Progenitor cell of endocrine pancreas (in vitro differentiated cells): ENCODE results near the gene SCAPER. TPM values are rescaled to one million over a fixed set of nuclear protein-coding genes. Genes with fewer than 3 reads are reported as not detected.

Experiments
- DNase-seq: peaks from one replicate; pipeline ENCODE4 v3.0.0; 2021; ENCODE audit warnings: low spot score; ENCODE audit not compliant: unreplicated experiment
- H3K27ac Mint-ChIP-seq: 2 replicates; pipeline ENCODE4 v1.8.0; 2021; ENCODE audit warnings: mild to moderate bottlenecking, moderate library complexity, mixed read lengths
- H3K27me3 Mint-ChIP-seq: 2 replicates; pipeline ENCODE4 v1.8.0; 2021; ENCODE audit warnings: mixed read lengths
- H3K36me3 Mint-ChIP-seq: 2 replicates; pipeline ENCODE4 v1.8.0; 2022; ENCODE audit warnings: mixed read lengths; ENCODE audit not compliant: insufficient read depth
- H3K4me1 Mint-ChIP-seq: 2 replicates; pipeline ENCODE4 v1.8.0; 2021; ENCODE audit warnings: low read depth, mixed read lengths
- H3K4me3 Mint-ChIP-seq: 2 replicates; pipeline ENCODE4 v1.8.0; 2021; ENCODE audit warnings: low read depth, mild to moderate bottlenecking, moderate library complexity, mixed read lengths
- H3K9me3 Mint-ChIP-seq: 2 replicates; pipeline ENCODE4 v1.8.0; 2021; ENCODE audit warnings: low read depth, mixed read lengths
- total RNA-seq: library from RNA; stranded (reverse); gene quantifications from 2 replicates; pipeline ENCODE4 v1.2.1, GENCODE V29; 2021
- TF ChIP-seq, protein P1 (sequence below): fragments of 200-600 bp; sonication (generic); IDR thresholded peaks from one replicate; pipeline ENCODE4 v1.5.0; 2021; ENCODE audit warnings: antibody characterized with exemption, mild to moderate bottlenecking; ENCODE audit not compliant: unreplicated experiment

The SCAPER gene
- total RNA-seq, 1 donor from 2014 or later: 43.1 TPM

DNA sequence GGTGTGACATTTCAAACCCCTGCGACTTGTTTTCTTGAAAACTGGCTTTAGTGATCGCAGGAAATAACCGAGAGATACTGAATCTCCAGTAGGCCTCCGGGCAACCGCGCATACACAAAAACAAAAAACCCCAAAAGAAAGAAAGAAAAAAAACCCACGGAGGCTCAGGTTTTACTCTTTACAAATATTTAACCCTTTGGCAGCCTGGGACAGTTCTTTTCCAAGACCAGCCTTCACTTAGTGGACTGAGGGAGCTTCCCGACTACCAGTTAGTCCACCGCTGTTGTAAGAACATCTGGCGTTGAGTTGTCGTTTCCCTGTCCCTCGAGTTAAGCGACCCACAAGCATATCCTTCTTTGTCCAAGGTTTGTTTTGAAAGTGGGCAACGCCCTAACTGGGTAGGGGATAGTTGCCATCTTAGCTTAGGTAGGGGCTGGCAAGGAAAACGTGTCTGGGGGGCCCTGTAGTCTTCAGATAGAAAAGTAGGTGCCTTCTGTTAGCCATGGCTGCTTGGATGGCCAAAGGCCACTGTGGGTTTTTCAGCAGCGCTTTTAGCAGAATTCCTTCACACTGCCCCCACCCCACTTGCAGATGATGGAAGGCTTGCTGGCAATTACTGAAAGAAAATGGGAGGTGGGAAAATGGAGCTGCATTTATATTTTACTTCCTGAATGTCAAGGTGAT, 561.7 kb downstream of the SCAPER start:
- TF ChIP-seq, protein P1, sequence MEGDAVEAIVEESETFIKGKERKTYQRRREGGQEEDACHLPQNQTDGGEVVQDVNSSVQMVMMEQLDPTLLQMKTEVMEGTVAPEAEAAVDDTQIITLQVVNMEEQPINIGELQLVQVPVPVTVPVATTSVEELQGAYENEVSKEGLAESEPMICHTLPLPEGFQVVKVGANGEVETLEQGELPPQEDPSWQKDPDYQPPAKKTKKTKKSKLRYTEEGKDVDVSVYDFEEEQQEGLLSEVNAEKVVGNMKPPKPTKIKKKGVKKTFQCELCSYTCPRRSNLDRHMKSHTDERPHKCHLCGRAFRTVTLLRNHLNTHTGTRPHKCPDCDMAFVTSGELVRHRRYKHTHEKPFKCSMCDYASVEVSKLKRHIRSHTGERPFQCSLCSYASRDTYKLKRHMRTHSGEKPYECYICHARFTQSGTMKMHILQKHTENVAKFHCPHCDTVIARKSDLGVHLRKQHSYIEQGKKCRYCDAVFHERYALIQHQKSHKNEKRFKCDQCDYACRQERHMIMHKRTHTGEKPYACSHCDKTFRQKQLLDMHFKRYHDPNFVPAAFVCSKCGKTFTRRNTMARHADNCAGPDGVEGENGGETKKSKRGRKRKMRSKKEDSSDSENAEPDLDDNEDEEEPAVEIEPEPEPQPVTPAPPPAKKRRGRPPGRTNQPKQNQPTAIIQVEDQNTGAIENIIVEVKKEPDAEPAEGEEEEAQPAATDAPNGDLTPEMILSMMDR: no peak
- Mint-ChIP-seq H3K9me3 (no peaks in the 10 kb centered on the region), H3K27me3 (peaks cover 87% of the 10 kb centered on the region), H3K4me1 (peaks cover 17% of the 10 kb centered on the region), H3K27ac (no peak overlapping the region), H3K36me3 (peaks cover 2% of the 10 kb centered on the region), H3K4me3 (no peak overlapping the region)
- DNase-seq: no peak

DNA sequence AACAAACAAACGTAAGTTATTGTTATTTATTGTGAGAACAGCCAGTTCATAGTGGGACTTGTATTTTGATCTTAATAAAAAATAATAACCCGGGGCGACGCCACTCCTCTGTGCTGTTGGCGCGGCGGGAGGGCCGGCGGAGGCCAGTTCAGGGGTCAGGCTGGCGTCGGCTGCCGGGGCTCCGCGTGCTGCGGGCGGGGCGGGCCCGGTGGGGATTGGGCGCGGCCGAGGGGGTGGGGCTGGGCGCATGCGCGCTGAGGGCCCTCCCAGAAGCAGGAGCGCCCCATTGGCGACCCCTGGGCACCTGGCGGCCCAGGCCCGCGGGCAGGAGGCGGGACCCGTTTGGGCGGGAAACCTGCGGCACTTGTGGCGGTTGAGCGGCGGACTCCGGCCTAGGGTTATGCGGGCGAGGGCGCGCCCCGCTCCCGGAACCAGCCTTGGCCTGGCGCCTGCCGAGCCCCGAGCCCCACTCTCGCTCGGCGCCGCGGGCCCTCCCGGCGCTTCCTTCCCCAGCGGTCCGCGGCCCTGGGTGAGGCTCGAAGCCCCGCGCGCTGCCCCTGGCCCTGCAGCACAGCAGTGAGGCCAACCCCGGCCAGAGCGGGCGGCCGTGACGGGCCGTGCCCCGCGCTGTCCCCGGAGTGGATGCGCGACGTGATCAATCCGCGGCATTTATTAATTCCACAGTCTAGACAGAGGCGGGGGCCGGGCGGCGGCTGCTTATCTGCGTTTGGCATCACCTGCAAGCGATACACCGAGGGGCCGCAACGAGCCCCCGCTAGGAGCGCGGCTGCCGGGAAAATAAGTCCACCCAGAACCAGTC, 562.5 kb downstream of the SCAPER start:
- DNase-seq: no peak
- TF ChIP-seq, protein P1: no peak
- H3K9me3 Mint-ChIP-seq: no peaks in the 10 kb centered on the region
- H3K4me1 Mint-ChIP-seq: peaks cover 15% of the 10 kb centered on the region
- no peak overlapping the region for H3K27ac Mint-ChIP-seq
- peak overlapping the region; percentile 34 for H3K4me3 Mint-ChIP-seq
- no peaks in the 10 kb centered on the region for H3K36me3 Mint-ChIP-seq
- peaks cover 82% of the 10 kb centered on the region for H3K27me3 Mint-ChIP-seq

DNA sequence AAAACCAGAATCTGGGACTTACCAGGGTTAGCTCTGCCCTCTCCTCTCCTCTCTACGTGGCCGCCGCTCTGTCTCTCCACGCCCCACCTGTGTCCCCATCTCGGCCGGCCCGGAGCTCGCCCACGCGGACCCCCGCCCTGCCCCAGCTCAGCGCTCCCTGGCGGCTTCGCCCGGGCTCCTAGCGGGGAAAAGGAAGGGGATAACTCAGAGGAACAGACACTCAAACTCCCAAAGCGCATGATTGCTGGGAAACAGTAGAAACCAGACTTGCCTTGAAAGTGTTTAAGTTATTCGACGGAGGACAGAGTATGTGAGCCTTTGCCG, 563.1 kb downstream of the SCAPER start:
- H3K4me3 Mint-ChIP-seq: peak overlapping the region; percentile 34
- TF ChIP-seq, protein P1: no peak
- H3K9me3 Mint-ChIP-seq: no peaks in the 10 kb centered on the region
- H3K4me1 Mint-ChIP-seq: peaks cover 18% of the 10 kb centered on the region
- H3K27ac Mint-ChIP-seq: peak overlapping the region; percentile 45
- no peak for DNase-seq
- no peaks in the 10 kb centered on the region for H3K36me3 Mint-ChIP-seq
- peaks cover 84% of the 10 kb centered on the region for H3K27me3 Mint-ChIP-seq

DNA sequence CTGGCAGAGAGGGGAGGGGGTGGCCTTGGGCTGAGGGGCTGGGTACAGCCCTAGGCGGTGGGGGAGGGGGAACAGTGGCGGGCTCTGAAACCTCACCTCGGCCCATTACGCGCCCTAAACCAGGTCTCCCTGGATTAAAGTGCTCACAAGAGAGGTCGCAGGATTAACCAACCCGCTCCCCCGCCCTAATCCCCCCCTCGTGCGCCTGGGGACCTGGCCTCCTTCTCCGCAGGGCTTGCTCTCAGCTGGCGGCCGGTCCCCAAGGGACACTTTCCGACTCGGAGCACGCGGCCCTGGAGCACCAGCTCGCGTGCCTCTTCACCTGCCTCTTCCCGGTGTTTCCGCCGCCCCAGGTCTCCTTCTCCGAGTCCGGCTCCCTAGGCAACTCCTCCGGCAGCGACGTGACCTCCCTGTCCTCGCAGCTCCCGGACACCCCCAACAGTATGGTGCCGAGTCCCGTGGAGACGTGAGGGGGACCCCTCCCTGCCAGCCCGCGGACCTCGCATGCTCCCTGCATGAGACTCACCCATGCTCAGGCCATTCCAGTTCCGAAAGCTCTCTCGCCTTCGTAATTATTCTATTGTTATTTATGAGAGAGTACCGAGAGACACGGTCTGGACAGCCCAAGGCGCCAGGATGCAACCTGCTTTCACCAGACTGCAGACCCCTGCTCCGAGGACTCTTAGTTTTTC, 563.6 kb downstream of the SCAPER start:
- no peak for DNase-seq
- Mint-ChIP-seq H3K36me3 (no peaks in the 10 kb centered on the region), H3K27ac (peak overlapping the region; percentile 45), H3K4me3 (peak overlapping the region; percentile 34), H3K27me3 (peaks cover 86% of the 10 kb centered on the region), H3K9me3 (no peaks in the 10 kb centered on the region), H3K4me1 (peaks cover 21% of the 10 kb centered on the region)
- TF ChIP-seq, protein P1: no peak

DNA sequence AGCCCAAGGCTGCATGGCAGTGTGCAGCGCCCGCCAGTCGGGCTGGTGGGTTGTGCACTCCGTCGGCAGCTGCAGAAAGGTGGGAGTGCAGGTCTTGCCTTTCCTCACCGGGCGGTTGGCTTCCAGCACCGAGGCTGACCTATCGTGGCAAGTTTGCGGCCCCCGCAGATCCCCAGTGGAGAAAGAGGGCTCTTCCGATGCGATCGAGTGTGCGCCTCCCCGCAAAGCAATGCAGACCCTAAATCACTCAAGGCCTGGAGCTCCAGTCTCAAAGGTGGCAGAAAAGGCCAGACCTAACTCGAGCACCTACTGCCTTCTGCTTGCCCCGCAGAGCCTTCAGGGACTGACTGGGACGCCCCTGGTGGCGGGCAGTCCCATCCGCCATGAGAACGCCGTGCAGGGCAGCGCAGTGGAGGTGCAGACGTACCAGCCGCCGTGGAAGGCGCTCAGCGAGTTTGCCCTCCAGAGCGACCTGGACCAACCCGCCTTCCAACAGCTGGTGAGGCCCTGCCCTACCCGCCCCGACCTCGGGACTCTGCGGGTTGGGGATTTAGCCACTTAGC, 564.3 kb downstream of the SCAPER start:
- H3K4me3 Mint-ChIP-seq: peak overlapping the region; percentile 40
- H3K4me1 Mint-ChIP-seq: peaks cover 21% of the 10 kb centered on the region
- peak; percentile 34 for DNase-seq
- TF ChIP-seq, protein P1: peak; percentile 46
- H3K27ac Mint-ChIP-seq: peak overlapping the region; percentile 65
- no peaks in the 10 kb centered on the region for H3K36me3 Mint-ChIP-seq
- no peaks in the 10 kb centered on the region for H3K9me3 Mint-ChIP-seq
- H3K27me3 Mint-ChIP-seq: peaks cover 88% of the 10 kb centered on the region
